A673 (cell line): ENCODE data around the gene AOX1. TPM values are rescaled to one million over a fixed set of nuclear protein-coding genes. Genes with fewer than 3 reads are reported as not detected.
"Not testable (repeated sequence)": the region's sequence is repeated elsewhere in the genome, so short reads cannot be mapped to it uniquely, and the experiment has no call there.

Source experiments
- BruUV-seq: library from RNA; stranded (reverse); fragments of 400-500 nt; replicated peaks from 2 replicates; lab custom pipeline; 2021; lab: Mats Ljungman, UMichigan
- CTCF ChIA-PET: fragments of 300-600 bp; sonication (Branson Sonifier 250); formaldehyde crosslinking; loops from one replicate; lab custom pipeline; 2022; ENCODE audit warnings: antibody characterized with exemption; lab: Charles Lee
- POLR2A ChIA-PET: fragments of 300-600 bp; sonication (Branson Sonifier 250); formaldehyde crosslinking; loops from one replicate; lab custom pipeline; 2022; ENCODE audit warnings: antibody characterized with exemption; ENCODE audit not compliant: low non-redundant PET; lab: Charles Lee
- DNase-seq: peaks from one replicate; pipeline ENCODE4 v3.0.0-alpha.2; 2015; ENCODE audit warnings: low spot score
- H3K27ac ChIP-seq: fragments of 200-600 bp; sonication (generic); 2 replicates; pipeline ENCODE4 v1.5.1; 2016; ENCODE audit warnings: mixed run types, low read depth, mild to moderate bottlenecking, mixed read lengths, antibody characterized with exemption, low read length; ENCODE audit not compliant: poor library complexity, severe bottlenecking
- H3K27me3 ChIP-seq: fragments of 200-600 bp; sonication (generic); replicated peaks from 2 replicates; pipeline ENCODE4 v1.6.1; 2017; ENCODE audit warnings: mixed run types, low read depth, mild to moderate bottlenecking, mixed read lengths, antibody characterized with exemption, low read length; ENCODE audit not compliant: insufficient read depth, poor library complexity
- H3K36me3 ChIP-seq: fragments of 200-600 bp; sonication (generic); 2 replicates; pipeline ENCODE4 v1.6.1; 2016; ENCODE audit warnings: mixed run types, mild to moderate bottlenecking, mixed read lengths, antibody characterized with exemption, low read length; ENCODE audit not compliant: insufficient read depth, poor library complexity, severe bottlenecking
- H3K4me1 ChIP-seq: fragments of 200-600 bp; sonication (generic); 2 replicates; pipeline ENCODE4 v1.6.1; 2017; ENCODE audit warnings: mixed run types, mild to moderate bottlenecking, mixed read lengths, antibody characterized with exemption, low read length; ENCODE audit not compliant: insufficient read depth, poor library complexity, severe bottlenecking
- H3K4me3 ChIP-seq: fragments of 200-600 bp; sonication (generic); 2 replicates; pipeline ENCODE4 v1.5.1; 2016; ENCODE audit warnings: low read depth, mixed run types, mild to moderate bottlenecking, mixed read lengths, low read length; ENCODE audit not compliant: poor library complexity, severe bottlenecking
- H3K9me3 ChIP-seq: fragments of 200-600 bp; sonication (generic); 2 replicates; pipeline ENCODE4 v1.6.1; 2016; ENCODE audit warnings: mixed run types, low read depth, mild to moderate bottlenecking, mixed read lengths, antibody characterized with exemption, low read length; ENCODE audit not compliant: poor library complexity, severe bottlenecking
- EZH2 ChIP-seq: fragments of 200-600 bp; sonication (generic); IDR thresholded peaks from 2 replicates; pipeline ENCODE4 v1.6.1; 2017; ENCODE audit warnings: borderline replicate concordance, low read depth, mild to moderate bottlenecking, mixed read lengths, antibody characterized with exemption, low read length; ENCODE audit not compliant: poor library complexity, severe bottlenecking
- intact Hi-C: fragments of 100-400 bp; cut with micrococcal nuclease; formaldehyde crosslinking; loops from one replicate; pipeline ENCODE4 v1.10.0; 2022; ENCODE audit not compliant: unreplicated experiment
- total RNA-seq: library from RNA; stranded (reverse); gene quantifications from 2 replicates; pipeline ENCODE4 v1.2.3, GENCODE V29; 2021
- TF ChIP-seq, protein P1 (sequence below): fragments of 300-800, 200-600 bp; sonication (generic); conservative IDR thresholded peaks from 2 replicates; pipeline ENCODE4 v1.5.1; 2017; ENCODE audit warnings: low read depth, mild to moderate bottlenecking, antibody characterized with exemption, low read length, moderate library complexity, mixed read lengths

The AOX1 gene
- total RNA-seq, 1 experiment from 2014 or later: 3.1 TPM

DNA sequence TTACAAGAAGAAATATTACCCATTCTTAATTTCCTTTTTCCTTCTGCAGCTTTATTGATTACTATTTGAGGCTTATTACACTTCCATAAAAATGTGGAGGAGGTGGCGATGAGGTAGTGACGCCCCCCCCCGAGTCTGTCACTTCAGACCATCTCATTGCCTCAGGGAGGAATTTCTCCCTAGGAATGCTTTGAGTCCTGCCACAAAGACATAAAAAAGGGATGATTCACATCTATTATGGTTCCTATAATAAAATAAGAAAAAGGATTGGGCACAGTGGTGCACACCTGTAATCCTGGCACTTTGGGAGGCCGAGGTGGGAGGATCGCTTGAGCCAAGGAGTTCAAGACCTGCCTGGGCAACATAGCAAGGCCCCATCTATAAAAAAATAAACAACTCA, 93.7 kb downstream of the AOX1 start:
- intact Hi-C loops: no loop called here
- CTCF ChIA-PET: no interaction called here
- no peak for DNase-seq

DNA sequence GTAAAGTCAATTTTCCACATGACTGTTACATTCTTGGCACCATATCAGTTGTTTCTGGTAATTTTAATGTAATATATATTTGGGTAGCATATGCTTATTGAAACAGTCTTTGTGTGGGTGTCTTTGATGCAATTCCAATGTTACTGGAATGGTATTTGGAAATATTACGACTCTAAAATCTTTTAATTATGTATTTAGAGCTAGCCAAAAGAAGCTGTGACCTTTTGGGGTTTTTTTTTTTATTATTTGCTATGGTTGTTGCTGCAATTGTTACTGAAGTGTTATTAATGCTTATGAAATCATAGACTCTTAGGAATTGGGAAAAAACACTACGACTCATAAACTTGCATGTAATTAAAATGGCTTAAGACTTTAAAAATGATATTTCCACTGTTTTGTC, 95.9 kb downstream of the AOX1 start:
- CTCF ChIA-PET: no interaction called here
- intact Hi-C loops: no loop called here
- POLR2A ChIA-PET: no interaction called here

More for the DNA sequence above, 93.7 kb downstream of the AOX1 start:
- no peaks in the 10 kb centered on the region for H3K36me3 ChIP-seq
- no peaks in the 10 kb centered on the region for H3K4me1 ChIP-seq
- POLR2A ChIA-PET: no interaction called here
- H3K27me3 ChIP-seq: no peaks in the 10 kb centered on the region
- no peaks in the 10 kb centered on the region for H3K9me3 ChIP-seq
- no peak overlapping the region for H3K27ac ChIP-seq
- BruUV-seq: no TSS peak
- H3K4me3 ChIP-seq: no peak overlapping the region
- TF ChIP-seq EZH2: no peak
- TF ChIP-seq, protein P1, sequence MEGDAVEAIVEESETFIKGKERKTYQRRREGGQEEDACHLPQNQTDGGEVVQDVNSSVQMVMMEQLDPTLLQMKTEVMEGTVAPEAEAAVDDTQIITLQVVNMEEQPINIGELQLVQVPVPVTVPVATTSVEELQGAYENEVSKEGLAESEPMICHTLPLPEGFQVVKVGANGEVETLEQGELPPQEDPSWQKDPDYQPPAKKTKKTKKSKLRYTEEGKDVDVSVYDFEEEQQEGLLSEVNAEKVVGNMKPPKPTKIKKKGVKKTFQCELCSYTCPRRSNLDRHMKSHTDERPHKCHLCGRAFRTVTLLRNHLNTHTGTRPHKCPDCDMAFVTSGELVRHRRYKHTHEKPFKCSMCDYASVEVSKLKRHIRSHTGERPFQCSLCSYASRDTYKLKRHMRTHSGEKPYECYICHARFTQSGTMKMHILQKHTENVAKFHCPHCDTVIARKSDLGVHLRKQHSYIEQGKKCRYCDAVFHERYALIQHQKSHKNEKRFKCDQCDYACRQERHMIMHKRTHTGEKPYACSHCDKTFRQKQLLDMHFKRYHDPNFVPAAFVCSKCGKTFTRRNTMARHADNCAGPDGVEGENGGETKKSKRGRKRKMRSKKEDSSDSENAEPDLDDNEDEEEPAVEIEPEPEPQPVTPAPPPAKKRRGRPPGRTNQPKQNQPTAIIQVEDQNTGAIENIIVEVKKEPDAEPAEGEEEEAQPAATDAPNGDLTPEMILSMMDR: no peak

DNA sequence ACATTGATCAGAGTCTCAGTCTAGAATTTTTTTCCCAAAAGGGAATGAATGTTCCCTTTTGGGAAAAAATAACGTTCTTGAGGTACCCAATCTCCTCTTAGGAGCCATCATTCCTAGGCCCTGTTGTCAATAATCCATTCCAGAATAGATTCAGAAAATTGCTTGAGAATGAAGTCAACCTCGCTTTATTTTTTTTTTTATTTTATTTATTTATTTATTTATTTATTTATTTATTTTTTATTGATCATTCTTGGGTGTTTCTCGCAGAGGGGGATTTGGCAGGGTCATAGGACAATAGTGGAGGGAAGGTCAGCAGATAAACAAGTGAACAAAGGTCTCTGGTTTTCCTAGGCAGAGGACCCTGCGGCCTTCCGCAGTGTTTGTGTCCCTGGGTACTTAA, 96.6 kb downstream of the AOX1 start:
- POLR2A ChIA-PET, DNase-seq, H3K4me3 ChIP-seq, intact Hi-C loops, H3K4me1 ChIP-seq, H3K9me3 ChIP-seq, H3K27ac ChIP-seq, BruUV-seq, H3K27me3 ChIP-seq, H3K36me3 ChIP-seq, CTCF ChIA-PET: not testable (repeated sequence)

More for the DNA sequence above, 95.9 kb downstream of the AOX1 start:
- TF ChIP-seq EZH2: no peak
- TF ChIP-seq, protein P1: no peak
- no peaks in the 10 kb centered on the region for H3K4me1 ChIP-seq
- no TSS peak for BruUV-seq
- no peak for DNase-seq
- H3K27ac ChIP-seq: no peak overlapping the region
- no peaks in the 10 kb centered on the region for H3K9me3 ChIP-seq
- no peaks in the 10 kb centered on the region for H3K36me3 ChIP-seq
- H3K4me3 ChIP-seq: no peak overlapping the region
- H3K27me3 ChIP-seq: no peaks in the 10 kb centered on the region
